ENCODE data around the gene MRPL53. TPM values are rescaled to one million over a fixed set of nuclear protein-coding genes. Genes with fewer than 3 reads are reported as not detected.

Gene MRPL53
- total and polyA plus RNA-seq, 2 of the 13 experiments (the other 11 are each of a cell fraction or from before 2014, with no cell fraction given), result 34.3 to 51.9 TPM

- TF ChIP-seq ZGPAT (CRISPR knock-in tag; IDR thresholded peaks at IDR 0.05), result peak; percentile 64
- TF ChIP-seq HNF1A (IDR thresholded peaks at IDR 0.05; ENCODE audit: low read depth), result peak; percentile 93
- TF ChIP-seq HNF1A (CRISPR knock-in tag; IDR thresholded peaks at IDR 0.05; ENCODE audit: borderline replicate concordance), result peak; percentile 69; the same call in 1 of the 2 replicates
- no peak for TF ChIP-seq ZNF282 (IDR thresholded peaks at IDR 0.05; ENCODE audit: partially characterized antibody)
- no peak for TF ChIP-seq ZNF354B (CRISPR knock-in tag; IDR thresholded peaks at IDR 0.05)
- no peak; the same call in 1 of the 2 replicates for TF ChIP-seq YEATS2 (CRISPR knock-in tag; IDR thresholded peaks at IDR 0.05; ENCODE audit: borderline replicate concordance)
- no peak for TF ChIP-seq RERE (CRISPR knock-in tag; IDR thresholded peaks at IDR 0.05; ENCODE audit: low read depth)
- TF ChIP-seq ZNF660 (CRISPR knock-in tag; IDR thresholded peaks at IDR 0.05; ENCODE audit: borderline replicate concordance, low read depth), result no peak
- no peak; the same call in 1 of the 2 replicates for TF ChIP-seq SKIL (CRISPR knock-in tag; IDR thresholded peaks at IDR 0.05; ENCODE audit: borderline replicate concordance)
- no peak for TF ChIP-seq ZMYM2 (CRISPR knock-in tag; IDR thresholded peaks at IDR 0.05)
- no peak for TF ChIP-seq CBX2 (IDR thresholded peaks at IDR 0.05; ENCODE audit: low read depth, low read length)
- no peak for TF ChIP-seq CBX2 (CRISPR knock-in tag; IDR thresholded peaks at IDR 0.05; ENCODE audit: low read depth)
Observed at GRCh38 chr2:74447230-74447999, 25.1 kb downstream of the MRPL53 start (continued).

Data from HepG2 (cell line).